OCI-LY1 (cell line): ENCODE measurements around the gene ZBTB20.

ENCODE experiments used
- H2AFZ ChIP-seq: fragments of 200-600 bp; sonication (generic), shearing (Covaris generic); 2 replicates; pipeline ENCODE4 v1.6.0; 2014; ENCODE audit warnings: antibody characterized with exemption, mild to moderate bottlenecking, low read length
- H3F3A ChIP-seq: fragments of 200-600 bp; sonication (generic), shearing (Covaris generic); 2 replicates; pipeline ENCODE4 v1.6.0; 2014; ENCODE audit warnings: mild to moderate bottlenecking, antibody characterized with exemption, low read length, moderate library complexity; ENCODE audit not compliant: insufficient read depth
- H3K27ac ChIP-seq: fragments of 200-600 bp; sonication (generic); 2 replicates; pipeline ENCODE4 v1.5.1; 2014; ENCODE audit warnings: low read length, mixed run types, mild to moderate bottlenecking, low read depth; ENCODE audit not compliant: poor library complexity, severe bottlenecking
- H3K27me3 ChIP-seq: fragments of 200-600 bp; sonication (generic); 2 replicates; pipeline ENCODE4 v1.6.0; 2014; ENCODE audit warnings: antibody characterized with exemption, mild to moderate bottlenecking, low read length, moderate library complexity; ENCODE audit not compliant: insufficient read depth
- H3K36me3 ChIP-seq: fragments of 200-600 bp; sonication (generic); 2 replicates; pipeline ENCODE4 v1.6.1; 2014; ENCODE audit warnings: mild to moderate bottlenecking, antibody characterized with exemption, low read length, moderate library complexity, mixed read lengths; ENCODE audit not compliant: insufficient read depth
- H3K4me1 ChIP-seq: fragments of 200-600 bp; sonication (generic); 2 replicates; pipeline ENCODE4 v1.5.1; 2014; ENCODE audit warnings: mild to moderate bottlenecking, low read length, moderate library complexity; ENCODE audit not compliant: insufficient read depth, severe bottlenecking
- H3K4me2 ChIP-seq: fragments of 200-600 bp; sonication (generic), shearing (Covaris generic); 2 replicates; pipeline ENCODE4 v1.6.1; 2014; ENCODE audit warnings: low read length
- H3K4me3 ChIP-seq: fragments of 200-600 bp; sonication (generic); 2 replicates; pipeline ENCODE4 v1.5.1; 2014; ENCODE audit warnings: low read length, low read depth, mild to moderate bottlenecking, mixed read lengths; ENCODE audit not compliant: poor library complexity, severe bottlenecking
- H3K79me2 ChIP-seq: fragments of 200-600 bp; shearing (Covaris generic); 2 replicates; pipeline ENCODE4 v1.6.1; 2016; ENCODE audit warnings: mixed run types, low read length, mixed read lengths; ENCODE audit not compliant: insufficient read depth
- H3K9ac ChIP-seq: fragments of 200-600 bp; sonication (generic), shearing (Covaris generic); 2 replicates; pipeline ENCODE4 v1.6.1; 2014; ENCODE audit warnings: mild to moderate bottlenecking, low read length, mixed read lengths
- H3K9me2 ChIP-seq: fragments of 200-600 bp; sonication (generic), shearing (Covaris generic); 2 replicates; pipeline ENCODE4 v1.6.1; 2014; ENCODE audit warnings: low read depth, mild to moderate bottlenecking, low read length, mixed read lengths
- H3K9me3 ChIP-seq: fragments of 200-600 bp; shearing (Covaris generic); 2 replicates; pipeline ENCODE4 v1.6.1; 2014; ENCODE audit warnings: low read length, mixed read lengths
- H4K20me1 ChIP-seq: fragments of 200-600 bp; sonication (generic), shearing (Covaris generic); 2 replicates; pipeline ENCODE4 v1.6.0; 2016; ENCODE audit warnings: mild to moderate bottlenecking, low read length; ENCODE audit not compliant: insufficient read depth
- EZH2 ChIP-seq: fragments of 200-600 bp; sonication (generic), shearing (Covaris generic); IDR thresholded peaks from 2 replicates; pipeline ENCODE4 v1.8.0; 2017; ENCODE audit warnings: borderline replicate concordance, mixed run types, mild to moderate bottlenecking, antibody characterized with exemption, low read length, moderate library complexity, mixed read lengths
- TF ChIP-seq, protein P1 (sequence below): fragments of 200-600 bp; sonication (generic), shearing (Covaris generic); IDR thresholded peaks from 2 replicates; pipeline ENCODE4 v1.5.1; 2017; ENCODE audit warnings: mild to moderate bottlenecking, antibody characterized with exemption, low read length, moderate library complexity, mixed read lengths

Gene ZBTB20

DNA sequence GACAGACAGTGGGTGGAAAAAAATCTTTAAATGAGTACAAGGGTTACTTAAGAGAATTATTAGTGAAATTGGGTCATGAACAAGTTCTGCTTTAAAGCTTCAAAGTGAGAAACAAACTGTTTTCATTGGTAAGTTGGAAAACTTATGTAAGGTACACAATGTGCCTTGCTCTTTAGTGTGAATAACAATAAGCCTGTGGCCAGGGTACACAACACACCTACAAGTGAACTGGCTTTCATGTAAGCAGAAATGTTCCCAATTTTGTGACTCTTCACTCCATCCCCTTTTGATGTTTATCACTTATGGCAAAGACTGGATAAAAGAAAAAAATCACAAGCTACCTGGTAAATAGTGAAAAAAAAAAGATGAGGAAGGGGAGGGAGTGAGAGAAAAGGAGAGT lies 253.7 kb downstream of the ZBTB20 start:
- H3F3A ChIP-seq = no peaks in the 10 kb centered on the region
- TF ChIP-seq, protein P1, sequence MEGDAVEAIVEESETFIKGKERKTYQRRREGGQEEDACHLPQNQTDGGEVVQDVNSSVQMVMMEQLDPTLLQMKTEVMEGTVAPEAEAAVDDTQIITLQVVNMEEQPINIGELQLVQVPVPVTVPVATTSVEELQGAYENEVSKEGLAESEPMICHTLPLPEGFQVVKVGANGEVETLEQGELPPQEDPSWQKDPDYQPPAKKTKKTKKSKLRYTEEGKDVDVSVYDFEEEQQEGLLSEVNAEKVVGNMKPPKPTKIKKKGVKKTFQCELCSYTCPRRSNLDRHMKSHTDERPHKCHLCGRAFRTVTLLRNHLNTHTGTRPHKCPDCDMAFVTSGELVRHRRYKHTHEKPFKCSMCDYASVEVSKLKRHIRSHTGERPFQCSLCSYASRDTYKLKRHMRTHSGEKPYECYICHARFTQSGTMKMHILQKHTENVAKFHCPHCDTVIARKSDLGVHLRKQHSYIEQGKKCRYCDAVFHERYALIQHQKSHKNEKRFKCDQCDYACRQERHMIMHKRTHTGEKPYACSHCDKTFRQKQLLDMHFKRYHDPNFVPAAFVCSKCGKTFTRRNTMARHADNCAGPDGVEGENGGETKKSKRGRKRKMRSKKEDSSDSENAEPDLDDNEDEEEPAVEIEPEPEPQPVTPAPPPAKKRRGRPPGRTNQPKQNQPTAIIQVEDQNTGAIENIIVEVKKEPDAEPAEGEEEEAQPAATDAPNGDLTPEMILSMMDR = no peak
- TF ChIP-seq EZH2 = no peak
- no peak overlapping the region for H3K27ac ChIP-seq
- H4K20me1 ChIP-seq = no peaks in the 10 kb centered on the region
- no peak overlapping the region for H2AFZ ChIP-seq
- no peaks in the 10 kb centered on the region for H3K4me1 ChIP-seq
- no peaks in the 10 kb centered on the region for H3K27me3 ChIP-seq
- no peak overlapping the region for H3K9ac ChIP-seq
- H3K79me2 ChIP-seq = no peaks in the 10 kb centered on the region
- H3K4me2 ChIP-seq = no peak overlapping the region
- no peaks in the 10 kb centered on the region for H3K9me3 ChIP-seq
- H3K9me2 ChIP-seq = no peaks in the 10 kb centered on the region
- H3K4me3 ChIP-seq = no peak overlapping the region
- H3K36me3 ChIP-seq = no peaks in the 10 kb centered on the region

DNA sequence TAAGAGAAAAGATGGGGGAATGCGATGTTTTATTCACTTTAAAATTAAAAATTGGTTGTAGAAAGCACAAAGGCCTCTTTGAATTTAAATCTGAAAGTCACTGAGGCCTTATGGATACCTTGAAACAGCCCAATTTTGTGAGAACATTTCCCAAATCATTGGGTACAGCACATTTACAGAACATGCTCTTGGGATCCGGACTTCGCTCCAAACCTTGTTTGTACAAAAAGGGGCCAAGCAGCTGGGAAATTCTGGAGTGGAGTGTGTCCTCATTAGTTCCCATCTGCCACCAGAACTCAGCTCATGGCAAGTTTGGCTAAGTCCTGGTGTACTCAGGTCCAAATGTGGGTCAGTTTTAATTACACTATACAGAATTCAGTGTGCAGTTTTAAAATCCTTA lies 254.2 kb downstream of the ZBTB20 start:
- no peak for TF ChIP-seq EZH2
- TF ChIP-seq, protein P1 = no peak
- H3K9me2 ChIP-seq = no peaks in the 10 kb centered on the region
- no peak overlapping the region for H3K4me2 ChIP-seq
- no peak overlapping the region for H3K27ac ChIP-seq
- H3F3A ChIP-seq = no peaks in the 10 kb centered on the region
- no peaks in the 10 kb centered on the region for H3K36me3 ChIP-seq
- no peak overlapping the region for H2AFZ ChIP-seq
- H3K79me2 ChIP-seq = no peaks in the 10 kb centered on the region
- H3K9me3 ChIP-seq = no peaks in the 10 kb centered on the region
- H3K4me1 ChIP-seq = no peaks in the 10 kb centered on the region
- no peaks in the 10 kb centered on the region for H4K20me1 ChIP-seq
- H3K9ac ChIP-seq = no peak overlapping the region
- no peaks in the 10 kb centered on the region for H3K27me3 ChIP-seq
- no peak overlapping the region for H3K4me3 ChIP-seq

DNA sequence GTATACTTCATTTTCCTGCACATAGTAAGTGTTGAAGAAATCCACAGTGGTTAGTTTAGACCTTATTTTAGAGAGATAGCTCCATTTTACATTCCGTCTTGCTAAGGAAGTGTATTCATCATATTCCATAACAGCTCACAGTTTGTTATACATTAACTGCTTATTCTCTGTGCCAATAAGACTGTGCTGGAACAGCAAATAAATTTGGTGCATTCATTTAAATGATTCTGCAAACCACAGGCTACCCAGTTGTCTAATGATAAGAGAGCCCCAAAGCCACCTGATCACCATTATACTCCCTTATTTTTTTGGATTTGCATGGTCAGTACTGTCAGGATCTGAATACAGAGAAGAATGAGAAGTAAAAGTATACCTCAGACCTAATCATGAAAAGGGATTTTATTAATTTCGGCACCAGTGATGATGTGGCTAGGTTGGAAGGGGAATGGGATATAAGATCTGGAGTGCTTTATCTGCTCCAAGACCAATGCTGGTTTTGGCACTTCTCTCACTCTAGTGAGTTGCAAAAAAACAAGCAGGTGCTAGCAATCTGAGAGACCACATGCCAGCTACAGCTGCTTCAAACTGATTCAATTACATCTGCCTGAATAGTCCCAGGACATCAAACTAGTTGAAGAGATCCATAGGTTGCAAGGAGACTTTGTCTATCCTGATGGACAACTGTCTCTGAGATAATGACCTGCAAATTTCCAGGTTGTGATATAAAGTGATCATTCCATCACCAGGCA lies 254.8 kb downstream of the ZBTB20 start:
- no peaks in the 10 kb centered on the region for H3K9me2 ChIP-seq
- H3K4me2 ChIP-seq = no peak overlapping the region
- no peak for TF ChIP-seq EZH2
- TF ChIP-seq, protein P1 = no peak
- H3K36me3 ChIP-seq = no peaks in the 10 kb centered on the region
- no peak overlapping the region for H2AFZ ChIP-seq
- H3K27me3 ChIP-seq = no peaks in the 10 kb centered on the region
- H3K9ac ChIP-seq = no peak overlapping the region
- no peaks in the 10 kb centered on the region for H3K4me1 ChIP-seq
- H3K27ac ChIP-seq = no peak overlapping the region
- no peak overlapping the region for H3K4me3 ChIP-seq
- H3K9me3 ChIP-seq = no peaks in the 10 kb centered on the region
- no peaks in the 10 kb centered on the region for H4K20me1 ChIP-seq
- no peaks in the 10 kb centered on the region for H3F3A ChIP-seq
- H3K79me2 ChIP-seq = no peaks in the 10 kb centered on the region
